ENCODE results near the gene CEP85L.
"Not testable (repeated sequence)": the region's sequence is repeated elsewhere in the genome, so short reads cannot be mapped to it uniquely, and the experiment has no call there.

CEP85L gene

GRCh38 chr6:118489990-118490389, 161.4 kb downstream of the CEP85L start:
- no peak for FAIRE-seq

GRCh38 chr6:118488631-118489030, 162.8 kb downstream of the CEP85L start:
- no peak for FAIRE-seq

DNA sequence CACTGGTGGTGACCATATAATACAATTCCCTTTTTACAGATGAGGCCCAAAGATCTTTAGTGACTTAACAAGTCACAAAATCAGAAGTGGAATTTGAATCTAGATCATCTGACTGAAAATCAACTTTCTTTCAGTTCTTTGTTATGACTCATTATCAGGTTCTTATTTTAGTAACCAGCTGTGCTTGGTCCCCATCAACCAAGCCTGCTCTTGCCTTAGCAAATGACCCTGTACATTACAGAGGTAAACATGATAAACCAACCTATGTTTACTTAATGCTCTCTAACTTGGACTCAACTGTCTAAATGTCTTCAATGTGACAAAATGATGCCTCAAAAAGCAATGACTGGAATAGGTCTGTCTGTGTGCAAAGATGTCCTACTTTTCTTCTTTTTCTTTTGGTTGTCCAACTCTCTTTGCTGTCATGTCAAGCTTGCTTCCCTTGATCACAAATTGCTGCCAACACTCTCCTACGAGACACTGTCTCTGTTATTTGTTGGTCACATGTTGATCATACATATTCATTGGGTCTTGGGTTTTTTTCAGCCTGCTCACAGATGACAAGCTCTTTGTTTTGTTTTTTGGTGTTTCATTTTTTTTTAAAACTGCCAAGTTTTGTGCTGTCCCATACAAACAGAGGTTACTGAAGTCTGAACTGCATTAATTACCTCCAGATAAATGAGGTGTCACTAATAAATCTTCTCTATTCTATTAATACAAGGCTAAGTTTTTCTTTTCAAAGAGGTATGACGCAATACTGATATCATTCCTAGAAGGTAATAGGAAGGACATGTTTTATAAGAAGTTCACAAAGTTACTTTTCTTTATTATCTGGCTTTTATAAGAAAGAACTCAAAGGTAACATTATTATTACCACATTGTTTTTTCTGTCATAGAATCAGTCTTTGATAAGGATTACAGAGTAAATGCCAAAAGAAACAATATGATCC, 165.5 kb downstream of the CEP85L start:
- FAIRE-seq, result no peak

DNA sequence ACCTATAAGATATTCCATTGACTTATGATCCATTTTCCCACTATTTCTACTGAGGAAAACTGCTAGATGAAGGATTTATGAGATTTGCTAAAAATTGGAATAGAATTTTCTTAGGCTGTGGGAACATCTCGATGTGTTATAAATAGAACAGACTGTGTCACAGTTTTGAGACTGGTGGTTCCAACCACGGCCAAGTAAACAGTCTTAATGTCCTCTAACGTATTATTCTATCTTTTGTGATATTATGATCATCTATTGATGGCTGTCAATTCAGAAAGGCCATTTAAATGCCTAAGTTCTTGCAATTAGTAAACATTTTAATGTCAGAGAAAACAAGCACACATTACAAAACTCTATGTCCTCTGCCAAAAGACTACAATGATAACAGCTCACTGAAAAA, 174.8 kb downstream of the CEP85L start:
- FAIRE-seq, result no peak

- no peak for FAIRE-seq
These were observed 178.1 kb downstream of the CEP85L start for GRCh38 chr6:118473266-118473665.

- no peak for FAIRE-seq
These were observed 181.9 kb downstream of the CEP85L start for GRCh38 chr6:118469468-118469867.

- no peak for FAIRE-seq
These were observed 182.5 kb downstream of the CEP85L start for GRCh38 chr6:118468682-118469465.

DNA sequence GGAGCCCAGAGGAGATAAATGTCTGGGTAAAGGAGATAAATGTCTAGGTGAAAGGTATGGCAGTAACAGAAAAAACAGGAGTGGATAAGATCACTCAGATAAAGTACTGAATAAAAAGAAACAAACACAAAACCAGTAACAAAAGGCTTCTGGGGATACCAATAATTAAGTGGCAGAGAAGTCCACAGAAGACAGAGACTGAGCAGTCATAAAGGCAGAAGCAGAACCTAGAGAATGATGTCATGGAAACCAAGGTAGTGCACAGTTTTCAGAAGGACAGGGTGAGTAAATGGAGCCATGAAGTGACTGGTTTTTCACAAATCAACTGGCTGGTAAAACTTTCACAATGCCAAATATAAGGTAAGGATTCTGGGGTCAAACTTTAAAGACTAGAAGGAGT, 184.2 kb downstream of the CEP85L start:
- FAIRE-seq, result no peak

- no peak for FAIRE-seq
These were observed 186.8 kb downstream of the CEP85L start for GRCh38 chr6:118464620-118465019.

DNA sequence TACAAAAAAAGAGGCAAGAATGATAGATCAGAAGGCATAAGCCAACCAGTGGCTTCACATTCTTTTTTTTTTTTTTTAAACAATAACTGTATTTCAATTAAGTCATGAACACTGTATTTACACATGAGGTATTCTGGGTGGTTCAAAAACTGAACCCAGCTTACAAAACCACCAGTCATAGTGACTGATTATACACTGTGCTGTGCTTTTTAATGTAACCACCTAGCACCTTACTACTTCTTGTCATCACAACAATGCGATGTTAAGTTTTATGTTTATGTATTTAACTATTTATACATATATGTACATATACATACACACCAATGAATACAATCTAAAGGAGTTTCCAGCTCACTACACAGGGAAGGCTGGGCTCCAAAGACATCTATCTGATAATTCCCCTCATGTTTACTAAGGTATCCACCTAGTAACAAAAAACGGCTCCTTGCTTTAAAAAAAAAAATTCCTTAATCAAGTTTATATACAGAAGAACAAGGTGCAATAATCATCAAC, 190.4 kb downstream of the CEP85L start:
- FAIRE-seq, result no peak

- no peak for FAIRE-seq
These were observed 194.4 kb downstream of the CEP85L start for GRCh38 chr6:118456982-118457381.

GRCh38 chr6:118451839-118452238, 199.6 kb downstream of the CEP85L start:
- FAIRE-seq, result no peak

GRCh38 chr6:118444796-118445195, 206.6 kb downstream of the CEP85L start:
- FAIRE-seq, result no peak

DNA sequence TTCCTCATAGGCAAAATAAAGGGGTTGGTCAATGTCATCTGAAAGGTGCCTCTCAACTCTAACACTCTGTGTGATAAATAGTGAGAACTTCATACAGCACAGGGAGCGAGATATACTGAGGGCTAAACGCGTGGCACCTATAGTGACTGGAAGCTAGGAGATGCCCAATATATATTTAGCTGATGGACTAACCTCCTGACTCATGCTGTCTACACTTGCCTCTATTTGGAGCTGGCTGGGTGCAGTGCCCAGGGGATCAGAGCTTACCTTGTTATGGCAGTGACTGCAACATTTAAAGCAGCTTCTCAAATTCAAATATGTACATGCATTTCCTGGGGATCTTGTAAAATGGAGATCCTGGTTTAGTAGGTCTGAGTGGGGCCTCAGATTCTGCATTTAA, 214.9 kb downstream of the CEP85L start:
- no peak for FAIRE-seq

GRCh38 chr6:118434147-118434546, 217.2 kb downstream of the CEP85L start:
- not testable (repeated sequence) for FAIRE-seq

DNA sequence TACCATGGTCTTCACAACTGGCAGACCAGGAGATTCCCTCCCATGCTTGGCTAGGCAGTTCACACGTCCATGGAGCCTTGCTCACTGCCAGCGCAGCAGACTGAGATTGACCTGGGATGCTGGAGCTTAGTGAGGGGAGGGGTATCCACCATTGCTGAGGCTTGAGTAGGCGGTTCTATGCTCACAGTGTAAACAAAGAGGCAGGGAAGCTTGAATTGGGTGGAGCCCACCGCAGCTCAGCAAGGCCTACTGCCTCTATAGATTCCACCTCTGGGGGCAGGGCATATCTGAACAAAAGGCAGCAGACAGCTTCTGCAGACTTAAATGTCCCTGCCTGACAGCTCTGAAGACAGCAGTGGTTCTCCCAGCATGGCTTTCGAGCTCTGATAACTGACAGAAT, 230.1 kb downstream of the CEP85L start:
- not testable (repeated sequence) for FAIRE-seq

DNA sequence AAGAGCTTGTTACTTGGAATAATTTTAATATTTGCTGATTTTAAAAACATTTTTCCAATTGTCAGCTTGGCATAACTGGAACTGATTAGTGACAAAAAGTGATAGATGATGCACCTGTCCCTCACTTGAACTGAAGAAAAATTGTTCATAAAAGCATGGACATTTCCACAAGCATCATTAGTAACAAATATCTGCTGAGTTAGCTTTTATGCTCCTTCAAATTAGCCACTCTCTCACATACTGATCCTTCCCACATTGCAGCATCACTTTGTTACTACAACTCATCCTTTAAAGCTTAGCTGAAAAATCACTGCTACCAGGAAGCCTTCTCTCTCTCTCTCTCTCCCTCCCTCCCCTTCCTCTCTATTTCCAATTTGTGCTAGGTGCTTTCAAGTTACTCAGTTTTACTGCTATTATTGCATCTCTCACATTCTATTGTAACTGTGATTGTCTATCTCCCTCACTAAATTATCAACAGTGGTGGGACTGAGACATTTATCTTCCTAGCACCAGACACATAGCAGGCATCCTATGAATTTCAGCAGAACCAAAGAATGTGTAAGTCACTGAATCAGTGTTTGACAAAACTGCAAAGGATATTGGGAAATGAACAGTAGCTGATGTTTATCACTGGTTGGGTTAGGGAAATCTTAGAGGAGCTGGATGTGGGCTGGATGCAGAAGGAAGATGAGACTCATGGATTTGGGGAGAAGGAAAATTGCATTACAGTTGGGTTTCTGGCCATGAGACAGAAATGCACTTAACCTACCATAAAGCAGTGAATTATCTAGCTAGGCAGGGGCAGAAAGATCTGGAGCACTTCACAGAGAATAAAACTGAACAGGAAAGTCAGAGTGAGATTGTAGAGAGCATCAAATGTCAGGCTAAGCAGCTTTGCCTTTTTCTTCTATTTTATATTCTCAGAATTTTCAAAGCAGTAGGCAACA, 231.7 kb downstream of the CEP85L start:
- no peak for FAIRE-seq
